ES-I3 (cell line): ENCODE measurements around the gene OR1S1.
"Not testable (repeated sequence)": the region's sequence is repeated elsewhere in the genome, so short reads cannot be mapped to it uniquely, and the experiment has no call there.

Source experiments
- H3K36me3 ChIP-seq: 2 replicates; pipeline ENCODE4 v1.6.1; 2013; ENCODE audit warnings: mild to moderate bottlenecking, low read length, control low read depth, moderate library complexity; ENCODE audit not compliant: insufficient read depth
- H3K4me1 ChIP-seq: 2 replicates; pipeline ENCODE4 v1.6.1; 2013; ENCODE audit warnings: mild to moderate bottlenecking, control low read depth, low read length; ENCODE audit not compliant: insufficient read depth
- H3K9ac ChIP-seq: 2 replicates; pipeline ENCODE4 v1.6.1; 2013; ENCODE audit warnings: low read depth, mild to moderate bottlenecking, low read length, moderate library complexity
- H3K9me3 ChIP-seq: 2 replicates; pipeline ENCODE4 v1.6.1; 2013; ENCODE audit warnings: mild to moderate bottlenecking, low read length, moderate library complexity; ENCODE audit not compliant: control insufficient read depth, insufficient read depth

The OR1S1 gene

GRCh38 chr11:58212420-58212819, at the start of gene OR1S1:
Gene OR1S1 (plus strand): TSS chr11:58212720.
- H3K4me1 ChIP-seq, H3K9ac ChIP-seq, H3K9me3 ChIP-seq, H3K36me3 ChIP-seq: not testable (repeated sequence)

GRCh38 chr11:58164389-58164788, 48.1 kb upstream of the OR1S1 start:
- Histone ChIP-seq H3K36me3 (no peaks in the 10 kb centered on the region), H3K9ac (no peak overlapping the region), H3K4me1 (no peaks in the 10 kb centered on the region), H3K9me3 (no peaks in the 10 kb centered on the region)

GRCh38 chr11:58164990-58165389, 47.5 kb upstream of the OR1S1 start:
- H3K36me3 ChIP-seq: no peaks in the 10 kb centered on the region
- no peaks in the 10 kb centered on the region for H3K4me1 ChIP-seq
- H3K9me3 ChIP-seq: no peaks in the 10 kb centered on the region
- H3K9ac ChIP-seq: no peak overlapping the region

GRCh38 chr11:58165504-58166106, 46.9 kb upstream of the OR1S1 start:
- no peaks in the 10 kb centered on the region for H3K9me3 ChIP-seq
- H3K36me3 ChIP-seq: no peaks in the 10 kb centered on the region
- H3K4me1 ChIP-seq: no peaks in the 10 kb centered on the region
- no peak overlapping the region for H3K9ac ChIP-seq

GRCh38 chr11:58177409-58178054, 35.0 kb upstream of the OR1S1 start:
- Histone ChIP-seq H3K9me3 (no peaks in the 10 kb centered on the region), H3K36me3 (no peaks in the 10 kb centered on the region), H3K9ac (no peak overlapping the region), H3K4me1 (no peaks in the 10 kb centered on the region)

- no peaks in the 10 kb centered on the region for H3K4me1 ChIP-seq
- H3K9ac ChIP-seq: no peak overlapping the region
- no peaks in the 10 kb centered on the region for H3K36me3 ChIP-seq
- H3K9me3 ChIP-seq: no peaks in the 10 kb centered on the region
Measured at GRCh38 chr11:58178444-58178843, 34.1 kb upstream of the OR1S1 start.

GRCh38 chr11:58179648-58180047, 32.9 kb upstream of the OR1S1 start:
- Histone ChIP-seq H3K9ac (no peak overlapping the region), H3K4me1 (no peaks in the 10 kb centered on the region), H3K9me3 (no peaks in the 10 kb centered on the region), H3K36me3 (no peaks in the 10 kb centered on the region)

GRCh38 chr11:58186938-58187337, 25.6 kb upstream of the OR1S1 start:
- H3K9ac ChIP-seq: no peak overlapping the region
- H3K36me3 ChIP-seq: no peaks in the 10 kb centered on the region
- no peaks in the 10 kb centered on the region for H3K4me1 ChIP-seq
- H3K9me3 ChIP-seq: no peaks in the 10 kb centered on the region

- H3K9ac ChIP-seq: no peak within 1 kb of the TSS
- H3K36me3 ChIP-seq: no peaks in the 10 kb centered on the region
- H3K4me1 ChIP-seq: no peaks in the 10 kb centered on the region
- H3K9me3 ChIP-seq: no peaks in the 10 kb centered on the region
Measured at GRCh38 chr11:58188770-58189169, 23.8 kb upstream of the OR1S1 start, which contains the start of gene OR9Q2. Gene OR9Q2 (plus strand): TSS chr11:58189070. CDS start chr11:58190491, 1,421 bp downstream.

- H3K9ac ChIP-seq: no peak overlapping the region
- no peaks in the 10 kb centered on the region for H3K36me3 ChIP-seq
- no peaks in the 10 kb centered on the region for H3K4me1 ChIP-seq
- no peaks in the 10 kb centered on the region for H3K9me3 ChIP-seq
Measured at GRCh38 chr11:58192229-58192628, 20.3 kb upstream of the OR1S1 start.

- 0 out of 2 replicates have a peak, but pooled peaks cover 4% of the 10 kb centered on the region for H3K9me3 ChIP-seq
- no peaks in the 10 kb centered on the region for H3K4me1 ChIP-seq
- no peak overlapping the region for H3K9ac ChIP-seq
- H3K36me3 ChIP-seq: no peaks in the 10 kb centered on the region
Measured at GRCh38 chr11:58193391-58193790, 19.1 kb upstream of the OR1S1 start.

- H3K4me1 ChIP-seq: no peaks in the 10 kb centered on the region
- H3K9ac ChIP-seq: no peak overlapping the region
- H3K9me3 ChIP-seq: 0 out of 2 replicates have a peak, but pooled peaks cover 4% of the 10 kb centered on the region
- H3K36me3 ChIP-seq: no peaks in the 10 kb centered on the region
Measured at GRCh38 chr11:58195939-58196338, 16.6 kb upstream of the OR1S1 start.

- H3K9me3 ChIP-seq: 0 out of 2 replicates have a peak, but pooled peaks cover 4% of the 10 kb centered on the region
- no peaks in the 10 kb centered on the region for H3K4me1 ChIP-seq
Measured at GRCh38 chr11:58199271-58199670, 13.2 kb upstream of the OR1S1 start.

GRCh38 chr11:58204042-58204441, 8.5 kb upstream of the OR1S1 start, which contains the start of gene OR1S2:
Gene OR1S2 (minus strand): TSS chr11:58204142. CDS start chr11:58204142, 0 bp downstream.
- Histone ChIP-seq H3K36me3 (no peaks in the 10 kb centered on the region), H3K4me1 (no peaks in the 10 kb centered on the region), H3K9me3 (no peaks in the 10 kb centered on the region), H3K9ac (no peak within 1 kb of the TSS)

More at GRCh38 chr11:58199271-58199670, 13.2 kb upstream of the OR1S1 start:
- Histone ChIP-seq H3K9ac (no peak overlapping the region), H3K36me3 (no peaks in the 10 kb centered on the region)

- Histone ChIP-seq H3K36me3 (no peaks in the 10 kb centered on the region), H3K9me3 (no peaks in the 10 kb centered on the region), H3K4me1 (no peaks in the 10 kb centered on the region), H3K9ac (no peak overlapping the region)
Measured at GRCh38 chr11:58216476-58216875, 4.0 kb downstream of the OR1S1 start.
